ENCODE results near the gene SAG.

Gene SAG

DNA sequence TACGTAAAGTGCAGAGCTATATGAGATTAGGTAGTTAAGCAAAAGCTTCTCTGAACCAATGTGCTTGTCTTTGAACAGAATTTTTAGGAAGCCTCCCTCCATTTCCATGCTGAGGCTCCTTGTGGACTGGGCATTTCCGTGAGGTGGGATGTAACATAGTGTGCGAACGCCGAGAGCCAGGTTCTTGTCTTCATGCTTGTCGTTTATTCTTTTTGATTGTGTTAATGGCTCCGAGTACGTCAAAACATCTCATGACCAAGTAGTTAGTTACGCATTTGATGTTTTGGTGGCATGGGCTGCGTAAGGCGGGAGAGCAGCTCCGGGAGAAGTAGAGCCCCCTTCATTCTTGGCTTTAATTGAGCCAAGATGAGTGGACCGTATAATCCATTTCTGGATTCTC is 79.6 kb downstream of the SAG start:
- H3K9me3 ChIP-seq (replicated peaks; ENCODE audit: insufficient read depth, low read length) = no peaks in the 10 kb centered on the region
- peaks cover 31% of the 10 kb centered on the region for H3K4me1 ChIP-seq (ENCODE audit: low read length)
- no peaks in the 10 kb centered on the region for H3K27me3 ChIP-seq (replicated peaks; ENCODE audit: insufficient read depth, low read length)
- no peak overlapping the region for H3K27ac ChIP-seq (ENCODE audit: low read length)
- no peak overlapping the region for H3K4me3 ChIP-seq (ENCODE audit: low read length)
- no peak overlapping the region for H3K9ac ChIP-seq (ENCODE audit: low read length)
- H3K4me2 ChIP-seq (ENCODE audit: low read depth, low read length) = no peak overlapping the region
- TF ChIP-seq EZH2 (optimal IDR thresholded peaks at IDR 0.05; ENCODE audit: low read depth, low read length) (no peak), EZH2phosphoT487 (IDR thresholded peaks at IDR 0.05; ENCODE audit: low read length) (no peak)
- TF ChIP-seq, protein P1, sequence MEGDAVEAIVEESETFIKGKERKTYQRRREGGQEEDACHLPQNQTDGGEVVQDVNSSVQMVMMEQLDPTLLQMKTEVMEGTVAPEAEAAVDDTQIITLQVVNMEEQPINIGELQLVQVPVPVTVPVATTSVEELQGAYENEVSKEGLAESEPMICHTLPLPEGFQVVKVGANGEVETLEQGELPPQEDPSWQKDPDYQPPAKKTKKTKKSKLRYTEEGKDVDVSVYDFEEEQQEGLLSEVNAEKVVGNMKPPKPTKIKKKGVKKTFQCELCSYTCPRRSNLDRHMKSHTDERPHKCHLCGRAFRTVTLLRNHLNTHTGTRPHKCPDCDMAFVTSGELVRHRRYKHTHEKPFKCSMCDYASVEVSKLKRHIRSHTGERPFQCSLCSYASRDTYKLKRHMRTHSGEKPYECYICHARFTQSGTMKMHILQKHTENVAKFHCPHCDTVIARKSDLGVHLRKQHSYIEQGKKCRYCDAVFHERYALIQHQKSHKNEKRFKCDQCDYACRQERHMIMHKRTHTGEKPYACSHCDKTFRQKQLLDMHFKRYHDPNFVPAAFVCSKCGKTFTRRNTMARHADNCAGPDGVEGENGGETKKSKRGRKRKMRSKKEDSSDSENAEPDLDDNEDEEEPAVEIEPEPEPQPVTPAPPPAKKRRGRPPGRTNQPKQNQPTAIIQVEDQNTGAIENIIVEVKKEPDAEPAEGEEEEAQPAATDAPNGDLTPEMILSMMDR (IDR thresholded peaks at IDR 0.05; ENCODE audit: low read length) = no peak
- no peaks in the 10 kb centered on the region for H3K36me3 ChIP-seq (replicated peaks; ENCODE audit: insufficient read depth, low read length)
- no peaks in the 10 kb centered on the region for H4K20me1 ChIP-seq (ENCODE audit: insufficient read depth, low read length)
- H3F3A ChIP-seq (ENCODE audit: insufficient read depth, low read length) = peaks cover 15% of the 10 kb centered on the region; the same call in 1 of the 2 replicates
- H3K9me2 ChIP-seq (replicated peaks; ENCODE audit: insufficient read depth, low read length) = no peaks in the 10 kb centered on the region
- no peak for DNase-seq
- peaks cover 56% of the 10 kb centered on the region for H3K79me2 ChIP-seq (ENCODE audit: low read length)
- no peak overlapping the region for H2AFZ ChIP-seq (ENCODE audit: low read length)

DNA sequence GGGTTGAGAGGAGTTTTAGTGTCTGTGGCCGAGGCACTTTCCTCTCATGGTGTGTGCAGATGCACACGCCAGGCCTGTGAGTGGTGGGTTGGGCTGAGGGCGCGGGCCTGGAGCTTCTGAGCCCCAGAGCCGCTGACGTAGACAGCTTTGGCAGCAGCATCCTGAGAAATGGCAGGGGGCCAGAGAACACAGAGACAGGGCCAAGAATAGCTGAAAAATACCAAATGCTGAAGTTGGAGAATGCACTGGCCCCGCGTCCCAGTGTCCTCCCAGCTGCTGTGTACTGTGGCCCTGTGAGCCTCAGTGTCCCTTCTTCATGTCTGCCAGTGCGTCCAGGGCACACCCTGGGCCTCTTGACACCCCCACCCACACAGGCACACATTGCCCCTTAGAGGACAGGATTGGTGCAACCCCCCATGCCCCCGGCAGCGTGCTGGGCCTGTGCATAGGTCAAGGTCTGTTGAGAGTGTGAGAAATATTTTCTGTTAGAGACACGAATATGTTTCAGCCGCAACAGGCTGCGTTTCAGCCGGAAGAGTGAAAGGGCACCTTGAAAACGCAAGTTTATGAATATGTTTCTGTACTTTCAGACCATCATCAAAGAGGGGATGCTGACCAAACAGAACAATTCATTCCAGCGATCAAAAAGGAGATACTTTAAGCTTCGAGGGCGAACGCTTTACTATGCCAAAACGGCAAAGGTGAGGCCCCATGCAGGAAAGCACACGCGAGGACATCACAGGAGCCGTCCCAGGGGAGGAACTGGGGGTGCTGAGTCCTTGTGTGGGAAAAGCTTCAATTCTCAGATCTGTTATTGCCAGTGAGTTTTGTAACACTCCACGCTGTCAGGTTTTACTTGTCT is 80.3 kb downstream of the SAG start:
- DNase-seq = no peak
- Histone ChIP-seq H3K9me2 (replicated peaks; ENCODE audit: insufficient read depth, low read length) (no peaks in the 10 kb centered on the region), H3K79me2 (ENCODE audit: low read length) (peaks cover 50% of the 10 kb centered on the region), H3F3A (ENCODE audit: insufficient read depth, low read length) (peaks cover 15% of the 10 kb centered on the region; the same call in 1 of the 2 replicates), H4K20me1 (ENCODE audit: insufficient read depth, low read length) (no peaks in the 10 kb centered on the region), H3K9ac (ENCODE audit: low read length) (no peak overlapping the region), H3K36me3 (replicated peaks; ENCODE audit: insufficient read depth, low read length) (no peaks in the 10 kb centered on the region), H3K4me2 (ENCODE audit: low read depth, low read length) (no peak overlapping the region), H2AFZ (ENCODE audit: low read length) (no peak overlapping the region), H3K4me1 (ENCODE audit: low read length) (peaks cover 31% of the 10 kb centered on the region), H3K9me3 (replicated peaks; ENCODE audit: insufficient read depth, low read length) (no peaks in the 10 kb centered on the region), H3K4me3 (ENCODE audit: low read length) (no peak overlapping the region), H3K27ac (ENCODE audit: low read length) (no peak overlapping the region), H3K27me3 (replicated peaks; ENCODE audit: insufficient read depth, low read length) (no peaks in the 10 kb centered on the region)
- TF ChIP-seq, protein P1 (IDR thresholded peaks at IDR 0.05; ENCODE audit: low read length) = no peak
- TF ChIP-seq EZH2 (optimal IDR thresholded peaks at IDR 0.05; ENCODE audit: low read depth, low read length) (no peak), EZH2phosphoT487 (IDR thresholded peaks at IDR 0.05; ENCODE audit: low read length) (no peak)

DNA sequence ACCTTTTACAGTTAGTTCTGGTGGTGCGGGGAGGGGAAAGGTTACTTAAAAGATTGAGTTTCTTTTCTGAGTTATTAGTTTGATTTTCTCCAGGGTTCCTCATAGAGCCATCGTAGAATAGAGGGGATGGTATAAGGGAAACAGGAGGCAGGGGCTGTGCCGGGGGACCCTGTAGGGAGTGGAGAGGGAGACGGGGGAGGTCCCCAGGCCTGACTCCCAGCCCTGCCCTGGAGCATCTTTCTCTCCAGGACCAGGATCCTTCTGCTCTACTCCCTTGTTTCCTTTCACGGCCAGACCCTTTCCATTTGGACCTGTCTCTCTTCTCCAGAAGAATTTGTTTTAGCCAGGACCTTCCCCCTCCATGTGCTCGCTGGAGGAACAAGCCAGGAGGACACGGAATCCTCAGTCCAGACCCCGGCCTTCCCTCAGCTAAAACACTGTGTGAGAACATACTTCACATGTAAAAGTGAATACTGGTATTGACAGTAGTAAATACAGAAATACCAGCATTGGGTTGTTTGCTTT is 82.0 kb downstream of the SAG start:
- Histone ChIP-seq H3K4me3 (ENCODE audit: low read length) (no peak overlapping the region), H3K9me3 (replicated peaks; ENCODE audit: insufficient read depth, low read length) (no peaks in the 10 kb centered on the region), H4K20me1 (ENCODE audit: insufficient read depth, low read length) (no peaks in the 10 kb centered on the region), H3K36me3 (replicated peaks; ENCODE audit: insufficient read depth, low read length) (no peaks in the 10 kb centered on the region), H3F3A (ENCODE audit: insufficient read depth, low read length) (peaks cover 14% of the 10 kb centered on the region; the same call in 1 of the 2 replicates), H3K79me2 (ENCODE audit: low read length) (peaks cover 32% of the 10 kb centered on the region), H3K9me2 (replicated peaks; ENCODE audit: insufficient read depth, low read length) (no peaks in the 10 kb centered on the region), H2AFZ (ENCODE audit: low read length) (no peak overlapping the region), H3K27me3 (replicated peaks; ENCODE audit: insufficient read depth, low read length) (no peaks in the 10 kb centered on the region), H3K4me1 (ENCODE audit: low read length) (peaks cover 23% of the 10 kb centered on the region), H3K4me2 (ENCODE audit: low read depth, low read length) (no peak overlapping the region), H3K27ac (ENCODE audit: low read length) (no peak overlapping the region), H3K9ac (ENCODE audit: low read length) (no peak overlapping the region)
- no peak for TF ChIP-seq EZH2 (optimal IDR thresholded peaks at IDR 0.05; ENCODE audit: low read depth, low read length)
- TF ChIP-seq EZH2phosphoT487 (IDR thresholded peaks at IDR 0.05; ENCODE audit: low read length) = no peak
- TF ChIP-seq, protein P1 (IDR thresholded peaks at IDR 0.05; ENCODE audit: low read length) = no peak
- no peak for DNase-seq

Data from MM.1S (cell line).